Peyer's patch (tissue), 4 donors: ENCODE results near the gene SNX3. TPM values are rescaled to one million over a fixed set of nuclear protein-coding genes. Genes with fewer than 3 reads are reported as not detected.

ENCODE experiments used
- DNase-seq, 3 donors: peaks; one replicate each; pipeline ENCODE4 v3.0.0-alpha.2; 2017 to 2019
- H3K27ac ChIP-seq, 4 donors: fragments of 200-600 bp; sonication (generic); one replicate each; pipeline ENCODE4 v1.5.1; 2016 to 2019
- H3K27me3 ChIP-seq, 2 donors: fragments of 200-600 bp; sonication (generic); one replicate each; pipeline ENCODE4 v1.5.1; 2019
- H3K36me3 ChIP-seq, 3 donors: fragments of 200-600 bp; sonication (generic); one replicate each; pipeline ENCODE4 v1.5.1; 2016 to 2019
- H3K4me1 ChIP-seq, 4 donors: fragments of 200-600 bp; sonication (generic); one replicate each; pipeline ENCODE4 v1.5.1; 2016 to 2019
- H3K4me3 ChIP-seq, 4 donors: fragments of 200-600 bp; sonication (generic); 1 replicate in 3 of 4; 2 replicates in 1 of 4; pipeline ENCODE4 v1.5.1; 2016 to 2019; ENCODE audit warnings: mild to moderate bottlenecking in 1 of 4
- H3K9me3 ChIP-seq, 4 donors: fragments of 200-600 bp; sonication (generic); one replicate each; pipeline ENCODE4 v1.5.1; 2016 to 2019; ENCODE audit warnings: mild to moderate bottlenecking in 1 of 4
- CTCF ChIP-seq, 6 experiments: fragments of 450-650 bp in 4 of 6; fragments of 200-600 bp in 2 of 6; sonication (generic) in 1 of 6; IDR thresholded peaks; one replicate each; pipeline ENCODE4 v1.5.1; 2017 to 2019; ENCODE audit warnings: antibody characterized with exemption in 6 of 6, mild to moderate bottlenecking in 3 of 6, moderate library complexity in 1 of 6
- POLR2A ChIP-seq, 2 donors: fragments of 450-650 bp; IDR thresholded peaks; one replicate each; pipeline ENCODE4 v1.5.1; 2017; ENCODE audit warnings: antibody characterized with exemption in 2 of 2, mild to moderate bottlenecking in 2 of 2, moderate library complexity in 2 of 2
- total RNA-seq, 4 donors: library from RNA; depleted of rRNA; stranded (reverse); fragments of >200 nt; gene quantifications; one replicate each; pipeline ENCODE4 v1.1.0, GENCODE V29; 2016

The SNX3 gene
- total RNA-seq, 4 donors from 2014 or later = 71.0 to 110 (median 96.8) TPM

DNA sequence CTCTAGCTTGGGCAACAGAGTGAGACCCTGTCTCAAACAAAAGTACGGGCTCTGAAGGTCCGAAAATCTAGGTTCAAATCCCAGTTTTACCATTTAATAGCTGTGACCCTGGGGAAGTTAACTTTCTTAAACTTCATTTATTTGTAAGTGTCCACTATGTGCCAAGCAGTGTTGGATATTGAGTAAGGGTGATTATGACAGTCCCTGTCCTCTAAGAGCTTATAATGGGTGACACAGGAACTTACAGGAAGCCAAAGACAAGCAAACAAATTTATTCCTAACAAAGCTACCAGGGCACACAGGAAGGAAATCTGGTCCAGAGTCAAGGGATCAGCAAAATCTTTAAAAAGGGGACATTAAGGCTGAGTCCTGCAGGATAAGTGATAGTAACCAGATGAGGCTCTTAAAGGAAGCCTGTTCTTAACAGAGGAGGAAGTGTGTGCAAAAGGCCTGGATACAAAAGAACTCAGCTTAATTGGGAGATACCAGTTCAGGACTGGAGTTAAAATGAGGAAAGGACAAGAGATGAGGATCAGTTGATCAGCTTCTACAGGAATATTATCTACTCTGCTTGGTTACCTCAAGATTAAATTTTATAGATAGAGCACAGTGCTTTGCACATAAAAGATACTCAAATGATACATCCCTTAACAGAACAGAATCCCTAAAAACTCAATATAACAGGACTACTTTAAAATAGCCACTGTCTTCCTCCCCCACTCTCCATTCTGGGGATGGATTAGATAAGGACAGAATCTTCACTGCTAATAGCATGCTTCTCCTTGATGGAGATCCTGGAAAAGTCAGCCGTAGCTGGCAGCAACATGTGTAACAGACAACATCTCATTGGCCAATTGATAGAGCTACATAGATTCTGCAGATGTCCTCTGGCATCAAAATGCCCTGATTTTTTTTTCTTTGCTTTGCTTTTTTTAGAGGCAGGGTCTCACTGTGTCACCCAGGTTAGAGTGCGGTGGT is 6.1 kb downstream of the SNX3 start:
- no peak overlapping the region for H3K4me3 ChIP-seq
- TF ChIP-seq CTCF (IDR thresholded peaks at IDR 0.05) (no peak), POLR2A (IDR thresholded peaks at IDR 0.05) (no peak)
- no peaks in the 10 kb centered on the region for H3K9me3 ChIP-seq
- peaks cover 0 to 6% (median 0%) of the 10 kb centered on the region in 3 donors for H3K36me3 ChIP-seq
- no peaks in the 10 kb centered on the region for H3K27me3 ChIP-seq
- H3K27ac ChIP-seq = no peak overlapping the region
- no peak for DNase-seq
- peaks cover 0 to 35% (median 7%) of the 10 kb centered on the region in 4 donors for H3K4me1 ChIP-seq

DNA sequence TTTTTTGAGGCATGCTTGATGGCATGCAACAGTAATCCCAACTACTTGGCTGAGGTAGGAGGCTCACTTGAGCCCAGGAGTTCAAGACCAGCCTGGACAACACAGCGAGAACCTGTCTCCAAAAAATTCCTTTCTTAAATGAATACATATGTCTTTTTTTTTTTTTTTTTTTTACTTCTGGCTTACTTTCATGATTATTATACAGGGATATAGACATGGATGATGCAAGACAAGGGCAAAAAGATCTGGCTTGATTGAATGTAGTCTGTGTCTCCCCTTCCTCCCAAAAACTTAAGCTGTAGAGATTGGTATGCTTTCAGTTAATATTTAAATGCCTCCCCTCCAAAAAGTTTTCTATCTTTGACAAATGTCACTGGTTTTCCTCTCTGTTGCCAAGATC is 7.6 kb downstream of the SNX3 start:
- H3K36me3 ChIP-seq = peaks cover 0 to 6% (median 0%) of the 10 kb centered on the region in 3 donors
- peaks cover 0 to 21% (median 0%) of the 10 kb centered on the region in 4 donors for H3K4me1 ChIP-seq
- no peak for DNase-seq
- no peak for TF ChIP-seq CTCF (IDR thresholded peaks at IDR 0.05)
- TF ChIP-seq POLR2A (IDR thresholded peaks at IDR 0.05) = no peak
- no peak overlapping the region for H3K4me3 ChIP-seq
- no peak overlapping the region for H3K27ac ChIP-seq
- H3K9me3 ChIP-seq = no peaks in the 10 kb centered on the region
- H3K27me3 ChIP-seq = no peaks in the 10 kb centered on the region

- Histone ChIP-seq H3K9me3 (no peaks in the 10 kb centered on the region), H3K4me1 (peaks cover 0 to 14% (median 0%) of the 10 kb centered on the region in 4 donors), H3K4me3 (no peak overlapping the region), H3K36me3 (peaks cover 0 to 6% (median 0%) of the 10 kb centered on the region in 3 donors), H3K27ac (no peak overlapping the region), H3K27me3 (no peaks in the 10 kb centered on the region)
- no peak for DNase-seq
- no peak for TF ChIP-seq POLR2A (IDR thresholded peaks at IDR 0.05)
- no peak for TF ChIP-seq CTCF (IDR thresholded peaks at IDR 0.05)
Measured at GRCh38 chr6:108252055-108252454, 8.8 kb downstream of the SNX3 start.

- peaks cover 0 to 14% (median 0%) of the 10 kb centered on the region in 4 donors for H3K4me1 ChIP-seq
- H3K27ac ChIP-seq = no peak overlapping the region
- H3K36me3 ChIP-seq = peaks cover 0 to 6% (median 0%) of the 10 kb centered on the region in 3 donors
- no peak for TF ChIP-seq POLR2A (IDR thresholded peaks at IDR 0.05)
- no peak for TF ChIP-seq CTCF (IDR thresholded peaks at IDR 0.05)
- H3K4me3 ChIP-seq = no peak overlapping the region
- H3K27me3 ChIP-seq = no peaks in the 10 kb centered on the region
- DNase-seq = no peak
- no peaks in the 10 kb centered on the region for H3K9me3 ChIP-seq
Measured at GRCh38 chr6:108251252-108251651, 9.6 kb downstream of the SNX3 start.

- Histone ChIP-seq H3K4me1 (peaks cover 0 to 13% (median 0%) of the 10 kb centered on the region in 4 donors), H3K9me3 (no peaks in the 10 kb centered on the region), H3K4me3 (no peak overlapping the region), H3K36me3 (no peaks in the 10 kb centered on the region), H3K27me3 (no peaks in the 10 kb centered on the region), H3K27ac (no peak overlapping the region)
- no peak for DNase-seq
- TF ChIP-seq POLR2A (IDR thresholded peaks at IDR 0.05) (no peak), CTCF (IDR thresholded peaks at IDR 0.05) (peak in 1 of 6 experiments; percentile 15)
Measured at GRCh38 chr6:108250240-108250866, 10.5 kb downstream of the SNX3 start.
